ENCODE data around the gene SF3A1. TPM values are rescaled to one million over a fixed set of nuclear protein-coding genes. Genes with fewer than 3 reads are reported as not detected.
A peak's percentile ranks its signal among the peaks of the same experiment; 100 is the strongest.

Gene SF3A1
- total and polyA plus RNA-seq, 9 of the 15 experiments (the other 6 are each of a cell fraction or from before 2014, with no cell fraction given): 6.7 to 228 (median 13.0) TPM

- no peak for TF ChIP-seq ATF4 (CRISPR knock-in tag; IDR thresholded peaks at IDR 0.05)
Measured at GRCh38 chr22:30284172-30284571, 72.5 kb downstream of the SF3A1 start (continued).

- Histone ChIP-seq H3K27ac (ENCODE audit: extremely low read depth, low read depth, low read length) (no peak overlapping the region), H3K79me2 (ENCODE audit: control insufficient read depth, insufficient read depth, low read length) (no peaks in the 10 kb centered on the region), H3K4me2 (ENCODE audit: insufficient read depth, low read length) (peak overlapping the region; percentile 38; the same call in 1 of the 2 replicates), H3K27me3 (ENCODE audit: control insufficient read depth in 2 of 2, insufficient read depth in 2 of 2, low read length in 2 of 2) (no peaks in the 10 kb centered on the region; a peak in 1 of 5 replicates), H2AFZ (ENCODE audit: low read depth, low read length) (no peak overlapping the region), H3K4me1 (replicated peaks in 1 of 2; ENCODE audit: control insufficient read depth in 2 of 2, insufficient read depth in 2 of 2, low read length in 2 of 2) (peaks cover 7 to 54% of the 10 kb centered on the region in 2 experiments; a peak in 4 of 5 replicates), H3K9me1 (ENCODE audit: control insufficient read depth, insufficient read depth, low read length) (no peaks in the 10 kb centered on the region), H3K4me3 (no peak overlapping the region), H4K20me1 (replicated peaks; ENCODE audit: control insufficient read depth, insufficient read depth, low read length) (no peaks in the 10 kb centered on the region), H3K9ac (ENCODE audit: insufficient read depth in 1 of 2, low read depth in 2 of 2, low read length in 2 of 2) (peak overlapping the region; percentile 27 to 78; a peak in 3 of 4 replicates), H3K9me3 (replicated peaks; ENCODE audit: control insufficient read depth, insufficient read depth, low read depth, low read length) (no peaks in the 10 kb centered on the region), H3K36me3 (ENCODE audit: control insufficient read depth, insufficient read depth, low read length) (no peaks in the 10 kb centered on the region)
- no peak for TF ChIP-seq FIP1L1 (IDR thresholded peaks at IDR 0.05; ENCODE audit: low read depth, low read length, poor library complexity, severe bottlenecking)
- TF ChIP-seq RNF2 (IDR thresholded peaks at IDR 0.05): no peak
- no peak for TF ChIP-seq RBM25 (IDR thresholded peaks at IDR 0.05; ENCODE audit: low read depth, low read length, severe bottlenecking)
- no peak for TF ChIP-seq ZNF695 (CRISPR knock-in tag; IDR thresholded peaks at IDR 0.05)
- TF ChIP-seq SMAD3 (CRISPR knock-in tag; conservative IDR thresholded peaks at IDR 0.05): no peak
- TF ChIP-seq ZNF707 (CRISPR knock-in tag; conservative IDR thresholded peaks at IDR 0.05): no peak
- TF ChIP-seq LEF1 (IDR thresholded peaks at IDR 0.05): no peak
- no peak for TF ChIP-seq FOXK1 (CRISPR knock-in tag; IDR thresholded peaks at IDR 0.05; ENCODE audit: borderline replicate concordance)
- no peak for TF ChIP-seq ZC3H8 (IDR thresholded peaks at IDR 0.05)
- no peak for TF ChIP-seq ZNF232 (CRISPR knock-in tag; IDR thresholded peaks at IDR 0.05)
- no peak for TF ChIP-seq JUND (IDR thresholded peaks at IDR 0.05; ENCODE audit: borderline replicate concordance, low read depth, low read length)
- no peak for TF ChIP-seq JUND (tag; IDR thresholded peaks at IDR 0.05; ENCODE audit: borderline replicate concordance, low read depth, low read length)
- TF ChIP-seq PTTG1 (tag; IDR thresholded peaks at IDR 0.05; ENCODE audit: low read depth): no peak
- TF ChIP-seq ZNF395 (CRISPR knock-in tag; IDR thresholded peaks at IDR 0.05): no peak
- no peak for TF ChIP-seq ZNF143 (CRISPR knock-in tag; IDR thresholded peaks at IDR 0.05)
- TF ChIP-seq SMAD2 (IDR thresholded peaks at IDR 0.05; ENCODE audit: low read depth, low read length): no peak
- no peak for TF ChIP-seq FOXA1 (IDR thresholded peaks at IDR 0.05; ENCODE audit: borderline replicate concordance)
- ChIA-PET CTCF (ENCODE audit: low intra/inter-chr PET ratio) (no interaction called here), POLR2A (no interaction called here)
- WGBS (ENCODE audit: insufficient coverage, low coverage, missing lambda C conversion rate): 58% methylated on average over 3 of the region's 4 CpGs
- ATAC-seq (no peak), DNase-seq (ENCODE audit: extremely low read depth in 1 of 4, low spot score in 3 of 4) (no peak), FAIRE-seq (no peak)
- no TSS peak for BruUV-seq (replicated peaks)
- intact Hi-C loops (cut with micrococcal nuclease) (no loop called here), in situ Hi-C loops (cut with MboI) (loop anchor here (5.0 to 10.0 kb wide), 3 partner anchors 94 to 321 kb away; partner anchors contain the start of gene TCN2)
Measured at GRCh38 chr22:30283342-30283741, 73.4 kb downstream of the SF3A1 start.

Measured in K562 (cell line).